ENCODE measurements around the gene KICS2.
"Not testable (repeated sequence)": the region's sequence is repeated elsewhere in the genome, so short reads cannot be mapped to it uniquely, and the experiment has no call there.

The KICS2 gene

DNA sequence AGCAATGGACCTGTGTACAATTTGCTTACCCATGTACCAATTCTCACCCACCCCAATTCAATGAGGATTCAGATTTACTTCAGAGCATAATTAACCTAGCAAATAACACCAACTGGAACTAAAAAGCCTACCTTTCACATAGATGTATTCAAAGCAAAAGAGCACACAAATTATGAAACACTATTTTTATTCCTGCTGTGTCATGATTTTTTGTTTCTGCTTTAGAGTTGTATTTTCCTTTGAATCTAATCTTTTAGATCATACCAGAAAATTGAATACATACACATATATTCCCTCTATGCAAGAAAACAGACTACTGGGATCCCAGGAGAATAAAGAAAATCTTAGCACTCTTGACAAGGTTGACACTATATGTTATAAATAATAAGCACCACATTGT, 5.9 kb downstream of the KICS2 start:
- no peak for DNase-seq (ENCODE audit: low read depth)

DNA sequence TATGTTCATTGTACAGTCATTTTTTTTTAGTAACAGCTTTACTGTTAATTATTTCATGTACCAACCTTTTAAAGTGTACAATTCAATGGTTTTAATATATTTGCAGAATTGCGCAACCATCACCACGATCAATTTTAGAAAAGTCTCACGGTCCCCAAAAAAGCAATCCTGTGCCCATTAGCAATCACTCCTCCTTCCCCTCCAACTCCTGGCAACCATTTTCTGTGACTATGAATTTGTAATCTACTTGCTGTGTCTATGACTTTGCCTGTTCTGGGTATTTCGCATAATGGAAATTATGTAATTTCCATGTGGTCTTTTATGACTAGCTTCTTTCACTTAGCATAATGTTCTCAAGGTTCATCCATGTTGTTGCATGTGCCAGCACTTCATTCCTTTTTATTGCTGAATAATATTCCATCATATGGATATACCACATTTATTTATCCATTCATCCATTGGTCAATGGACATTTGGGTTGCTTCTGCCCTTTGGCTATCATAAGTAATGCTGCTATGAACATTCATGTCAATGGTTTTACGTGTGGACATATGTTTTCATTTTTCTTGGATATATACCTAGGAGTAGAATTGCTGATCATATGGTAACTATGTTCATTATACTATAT, 9.9 kb downstream of the KICS2 start:
- DNase-seq (ENCODE audit: low read depth): no peak

DNA sequence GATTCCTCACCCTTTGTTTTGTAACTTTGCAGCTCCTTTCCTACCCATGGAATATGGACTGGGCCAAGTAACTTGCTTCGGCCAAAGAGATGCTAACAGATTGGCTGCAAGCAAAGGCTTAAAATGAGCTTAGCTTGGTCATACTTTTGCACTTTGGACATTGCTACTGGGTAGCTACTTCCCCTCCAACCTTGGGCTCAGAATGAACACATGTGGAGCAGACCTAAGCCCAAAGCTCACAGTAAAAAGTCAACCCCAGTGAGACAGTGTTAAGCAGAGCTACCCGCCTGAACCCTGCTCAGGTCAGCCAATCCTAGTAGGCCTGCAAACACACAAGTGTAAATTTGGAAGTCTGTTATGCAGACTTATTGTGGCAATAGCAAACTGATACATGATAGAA, 14.6 kb downstream of the KICS2 start:
- no peak for DNase-seq (ENCODE audit: low read depth)

- DNase-seq (ENCODE audit: low read depth): no peak
These were observed 16.6 kb downstream of the KICS2 start for GRCh38 chr12:64205542-64205941.

- DNase-seq (ENCODE audit: low read depth): no peak
These were observed 18.3 kb downstream of the KICS2 start for GRCh38 chr12:64203775-64204174.

- no peak for DNase-seq (ENCODE audit: low read depth)
These were observed 19.1 kb downstream of the KICS2 start for GRCh38 chr12:64203036-64203435.

- DNase-seq (ENCODE audit: low read depth): not testable (repeated sequence)
These were observed 26.3 kb downstream of the KICS2 start for GRCh38 chr12:64195841-64196240.

DNA sequence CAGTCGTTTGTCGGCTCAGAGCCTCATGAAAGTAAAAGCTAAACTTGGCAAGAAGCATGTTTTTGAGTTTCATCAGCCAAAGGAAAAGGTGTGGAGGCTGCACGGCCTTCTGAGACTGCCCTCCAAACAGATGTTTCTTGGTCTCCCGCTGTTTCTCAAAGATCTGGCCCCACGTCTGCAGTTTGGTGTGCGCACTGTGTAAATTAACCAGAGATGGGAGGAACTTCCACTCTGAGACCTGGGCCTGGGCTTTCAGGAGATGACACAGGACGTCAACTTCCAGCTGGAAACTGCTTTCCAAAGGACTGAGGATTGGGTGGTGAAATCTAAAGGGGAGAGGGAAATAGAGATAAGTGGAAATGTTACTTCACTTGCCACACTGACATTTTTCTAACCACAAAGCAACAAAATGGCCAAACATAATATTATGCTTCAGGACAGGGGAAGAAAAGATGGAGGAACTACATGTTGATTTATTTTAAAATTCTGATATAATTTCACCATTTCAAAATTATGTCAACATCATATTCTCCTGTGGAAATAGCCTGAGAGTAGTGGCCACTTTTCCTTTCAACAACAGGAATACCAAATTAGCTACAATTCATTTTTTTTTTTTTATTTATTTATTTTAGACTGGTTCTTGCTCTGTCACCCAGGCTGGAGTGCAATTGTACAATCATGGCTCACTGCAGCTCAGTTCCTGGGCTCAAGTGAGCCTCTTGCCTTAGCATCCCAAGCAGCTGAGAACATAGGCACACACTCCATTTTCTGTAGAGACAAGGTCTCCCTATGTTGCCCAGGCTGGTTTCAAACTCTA, 27.6 kb downstream of the KICS2 start:
- DNase-seq (ENCODE audit: low read depth): no peak

DNA sequence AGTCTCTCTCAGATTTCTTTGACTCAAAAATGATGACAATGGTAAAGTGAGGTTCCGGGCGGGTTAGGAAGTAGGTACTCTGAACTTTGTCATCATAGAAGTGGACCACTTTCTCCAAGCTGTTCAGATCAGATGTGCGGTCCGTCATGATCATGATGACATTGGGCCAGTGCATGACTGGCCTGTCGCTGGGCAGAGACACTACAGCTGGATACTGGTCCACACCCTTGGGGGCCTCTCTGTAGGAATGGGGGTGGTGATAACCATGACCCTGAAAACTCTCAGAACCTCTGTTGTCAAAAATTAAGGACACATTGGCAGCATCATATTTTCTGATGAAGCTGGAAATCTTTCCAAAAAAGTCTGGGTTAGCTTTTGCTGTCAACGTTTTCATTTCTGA, 28.2 kb downstream of the KICS2 start:
- no peak for DNase-seq (ENCODE audit: low read depth)

- DNase-seq (ENCODE audit: low read depth): no peak
These were observed 29.3 kb downstream of the KICS2 start for GRCh38 chr12:64192644-64193444.

GRCh38 chr12:64190140-64190539, 32.0 kb downstream of the KICS2 start:
- DNase-seq (ENCODE audit: low read depth): no peak

DNA sequence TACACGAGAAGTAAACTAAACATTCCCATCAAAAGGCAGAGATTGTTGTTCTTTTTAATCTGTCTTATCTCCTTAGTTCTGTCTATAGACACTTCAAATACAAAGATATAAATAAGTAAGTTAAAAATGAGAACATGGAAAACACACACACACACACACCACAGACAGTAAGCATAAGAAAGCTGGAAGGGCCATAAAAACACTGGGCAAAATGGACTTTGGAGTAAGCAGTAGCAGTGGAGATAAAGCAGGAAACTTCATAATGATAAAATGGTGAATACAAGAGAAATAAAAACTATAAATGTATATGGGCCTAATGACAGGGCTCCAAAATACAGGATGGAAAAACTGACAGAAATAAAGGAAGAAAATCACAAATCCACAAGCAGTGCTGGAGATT, 32.6 kb downstream of the KICS2 start:
- DNase-seq (ENCODE audit: low read depth): no peak

DNA sequence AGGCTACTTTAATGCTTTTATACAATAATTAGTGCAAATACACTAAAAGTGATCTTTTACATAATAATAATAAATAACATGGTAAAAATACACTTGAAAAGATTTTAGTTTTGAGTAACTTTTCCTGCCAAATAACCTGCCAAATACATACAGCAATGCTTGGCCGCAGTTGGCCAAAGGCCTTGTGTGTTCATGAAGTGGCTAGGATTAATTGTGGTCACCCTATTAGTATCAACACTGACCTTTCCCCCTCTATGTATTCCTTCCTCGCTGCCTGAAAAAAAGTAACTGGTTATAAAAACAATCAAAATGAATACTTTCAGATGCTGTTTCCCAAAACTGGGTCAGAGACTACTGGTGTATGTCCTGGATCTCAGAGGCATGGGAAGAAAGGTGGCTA, 34.3 kb downstream of the KICS2 start:
- DNase-seq (ENCODE audit: low read depth): no peak

GRCh38 chr12:64187370-64187769, 34.7 kb downstream of the KICS2 start:
- no peak for DNase-seq (ENCODE audit: low read depth)

DNA sequence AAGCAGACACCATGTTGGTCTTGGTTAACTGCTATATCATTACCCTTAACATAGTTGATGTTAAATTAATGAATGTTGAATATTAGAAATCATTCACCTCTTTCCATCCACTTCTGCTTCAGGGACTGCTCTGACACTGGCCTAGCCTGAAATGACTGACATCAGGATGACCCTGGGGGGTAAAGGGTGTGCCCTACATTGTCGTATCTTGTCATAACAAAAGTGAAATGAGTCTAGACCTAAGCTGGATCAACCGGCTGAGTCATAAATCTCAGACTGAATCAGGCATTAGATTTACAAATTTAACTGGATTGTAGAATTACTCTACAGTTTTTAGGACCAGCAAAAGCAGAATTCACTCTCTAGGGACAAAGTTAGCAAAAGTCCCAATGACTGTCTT, 35.3 kb downstream of the KICS2 start:
- DNase-seq (ENCODE audit: low read depth): no peak

DNA sequence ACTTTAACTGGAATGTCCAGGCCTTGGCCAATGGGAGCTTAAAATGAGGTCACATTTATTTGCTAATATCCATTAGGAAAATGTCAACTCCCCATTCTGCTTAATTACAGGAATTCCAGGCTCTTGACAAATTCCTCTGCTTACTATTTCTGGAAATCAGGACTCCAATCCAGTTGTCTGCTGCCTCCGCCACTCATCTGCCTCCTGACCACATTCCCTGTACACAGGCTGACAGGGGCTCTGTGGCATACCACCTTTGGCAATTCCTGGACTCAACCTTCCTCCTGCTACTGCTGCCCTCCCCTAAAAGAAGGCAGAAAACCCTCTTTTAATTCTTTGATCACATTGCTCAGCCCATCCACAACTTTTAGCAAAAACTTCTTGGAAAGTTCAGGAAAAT, 37.9 kb downstream of the KICS2 start:
- no peak for DNase-seq (ENCODE audit: low read depth)

GRCh38 chr12:64181430-64182291, 40.4 kb downstream of the KICS2 start:
- DNase-seq (ENCODE audit: low read depth): no peak

GRCh38 chr12:64180951-64181350, 41.1 kb downstream of the KICS2 start:
- DNase-seq (ENCODE audit: low read depth): no peak

DNA sequence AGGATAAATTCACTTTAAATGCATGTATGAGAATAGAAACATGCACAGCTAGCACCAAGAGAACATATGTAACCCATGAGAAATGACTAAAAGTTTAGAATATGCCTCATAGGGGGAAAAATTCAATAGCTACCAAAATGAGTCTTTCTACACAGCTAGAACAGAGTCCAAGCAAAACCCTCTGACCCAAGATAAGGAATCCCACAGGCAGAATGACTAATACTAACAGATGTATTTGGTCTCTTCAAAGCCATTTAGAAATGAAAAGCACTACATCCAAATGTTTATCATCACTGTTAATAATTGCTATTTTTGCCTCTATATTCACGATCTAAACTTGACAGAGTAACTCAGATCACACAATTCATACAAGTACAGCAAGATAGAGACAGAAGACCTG, 44.0 kb downstream of the KICS2 start:
- no peak for DNase-seq (ENCODE audit: low read depth)

- DNase-seq (ENCODE audit: low read depth): no peak
These were observed 45.1 kb downstream of the KICS2 start for GRCh38 chr12:64177001-64177400.

GRCh38 chr12:64175254-64175945, 46.7 kb downstream of the KICS2 start:
- no peak for DNase-seq (ENCODE audit: low read depth)

Measured in stimulated activated CD8-positive, alpha-beta memory T cell treated with anti-CD3 and anti-CD28 coated beads, Interleukin-15, amount 100 ng/mL, for 1 hour (primary cell).